ENCODE measurements around the gene ABCA12. TPM values are rescaled to one million over a fixed set of nuclear protein-coding genes. Genes with fewer than 3 reads are reported as not detected.

Gene ABCA12
- total and polyA plus RNA-seq, 10 of the 15 experiments (the other 5 are each of a cell fraction or from before 2014, with no cell fraction given) = 1.2 to 12.1 (median 6.0) TPM

DNA sequence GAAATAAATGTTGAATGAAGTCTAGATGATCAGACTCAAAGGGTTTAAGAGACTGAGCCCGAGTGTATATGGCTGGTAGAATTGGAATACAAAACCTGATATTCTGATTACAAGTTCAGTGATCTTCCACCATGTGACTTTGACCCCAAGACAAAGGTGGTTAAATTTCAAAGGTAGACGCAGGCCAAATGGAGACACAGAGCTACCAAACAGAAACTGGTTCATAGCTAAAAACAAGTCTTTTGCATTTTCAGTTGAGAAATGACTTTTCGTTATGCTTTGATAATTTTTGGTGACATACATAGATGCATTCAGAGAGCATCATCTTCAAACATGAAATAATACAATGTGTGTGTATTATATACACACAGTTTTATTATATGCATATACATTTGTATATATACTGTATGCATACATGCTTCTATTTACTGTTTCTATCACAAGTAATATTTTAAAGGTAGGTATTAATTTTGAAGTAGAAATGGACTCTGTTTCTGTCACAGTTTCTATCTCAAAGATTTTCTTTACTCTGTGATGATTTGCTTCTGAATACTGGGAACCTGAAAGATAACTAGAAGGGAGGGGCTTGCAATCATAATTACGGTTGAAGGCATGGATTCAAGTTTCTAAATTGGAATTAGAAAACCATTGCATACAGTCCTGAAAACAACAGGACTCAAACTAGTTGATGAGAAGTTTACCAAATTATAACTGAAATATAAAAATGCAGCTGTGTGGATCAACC lies 142.3 kb downstream of the ABCA12 start (continued):
- TF ChIP-seq PAX5 (IDR thresholded peaks at IDR 0.05; ENCODE audit: borderline replicate concordance, low read depth, low read length) (peak; percentile 72; the same call in 1 of the 2 replicates), NR2C2 (IDR thresholded peaks at IDR 0.05; ENCODE audit: borderline replicate concordance, control insufficient read depth, insufficient read length, low read depth) (no peak), ZNF24 (IDR thresholded peaks at IDR 0.05) (peak; percentile 27; the same call in 1 of the 2 replicates), MYB (IDR thresholded peaks at IDR 0.05; ENCODE audit: borderline replicate concordance, low read depth, low read length) (no peak), CBX5 (IDR thresholded peaks at IDR 0.05; ENCODE audit: low read depth) (peak; percentile 84), MTA3 (IDR thresholded peaks at IDR 0.05; ENCODE audit: borderline replicate concordance, low read length) (no peak; the same call in 1 of the 2 replicates), IRF4 (IDR thresholded peaks at IDR 0.05; ENCODE audit: low read depth, low read length) (peak; percentile 88), SIX5 (IDR thresholded peaks at IDR 0.05; ENCODE audit: low read depth, low read length, severe bottlenecking) (no peak), RCOR1 (conservative IDR thresholded peaks at IDR 0.05; ENCODE audit: low read depth, low read length) (no peak), TCF12 (IDR thresholded peaks at IDR 0.05; ENCODE audit: low read depth, low read length) (no peak), RB1 (IDR thresholded peaks at IDR 0.05; ENCODE audit: borderline replicate concordance) (no peak), ATF7 (IDR thresholded peaks at IDR 0.05; ENCODE audit: low read depth) (peak; percentile 62; the same call in 1 of the 2 replicates), RFX5 (IDR thresholded peaks at IDR 0.05; ENCODE audit: low read depth, low read length) (no peak), NR2F1 (conservative IDR thresholded peaks at IDR 0.05) (peak; percentile 82)
- TF ChIP-seq, protein P1, sequence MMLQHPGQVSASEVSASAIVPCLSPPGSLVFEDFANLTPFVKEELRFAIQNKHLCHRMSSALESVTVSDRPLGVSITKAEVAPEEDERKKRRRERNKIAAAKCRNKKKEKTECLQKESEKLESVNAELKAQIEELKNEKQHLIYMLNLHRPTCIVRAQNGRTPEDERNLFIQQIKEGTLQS (IDR thresholded peaks at IDR 0.05; ENCODE audit: borderline replicate concordance, extremely low read depth, low read depth, low read length) = no peak
- TF ChIP-seq, protein P2, sequence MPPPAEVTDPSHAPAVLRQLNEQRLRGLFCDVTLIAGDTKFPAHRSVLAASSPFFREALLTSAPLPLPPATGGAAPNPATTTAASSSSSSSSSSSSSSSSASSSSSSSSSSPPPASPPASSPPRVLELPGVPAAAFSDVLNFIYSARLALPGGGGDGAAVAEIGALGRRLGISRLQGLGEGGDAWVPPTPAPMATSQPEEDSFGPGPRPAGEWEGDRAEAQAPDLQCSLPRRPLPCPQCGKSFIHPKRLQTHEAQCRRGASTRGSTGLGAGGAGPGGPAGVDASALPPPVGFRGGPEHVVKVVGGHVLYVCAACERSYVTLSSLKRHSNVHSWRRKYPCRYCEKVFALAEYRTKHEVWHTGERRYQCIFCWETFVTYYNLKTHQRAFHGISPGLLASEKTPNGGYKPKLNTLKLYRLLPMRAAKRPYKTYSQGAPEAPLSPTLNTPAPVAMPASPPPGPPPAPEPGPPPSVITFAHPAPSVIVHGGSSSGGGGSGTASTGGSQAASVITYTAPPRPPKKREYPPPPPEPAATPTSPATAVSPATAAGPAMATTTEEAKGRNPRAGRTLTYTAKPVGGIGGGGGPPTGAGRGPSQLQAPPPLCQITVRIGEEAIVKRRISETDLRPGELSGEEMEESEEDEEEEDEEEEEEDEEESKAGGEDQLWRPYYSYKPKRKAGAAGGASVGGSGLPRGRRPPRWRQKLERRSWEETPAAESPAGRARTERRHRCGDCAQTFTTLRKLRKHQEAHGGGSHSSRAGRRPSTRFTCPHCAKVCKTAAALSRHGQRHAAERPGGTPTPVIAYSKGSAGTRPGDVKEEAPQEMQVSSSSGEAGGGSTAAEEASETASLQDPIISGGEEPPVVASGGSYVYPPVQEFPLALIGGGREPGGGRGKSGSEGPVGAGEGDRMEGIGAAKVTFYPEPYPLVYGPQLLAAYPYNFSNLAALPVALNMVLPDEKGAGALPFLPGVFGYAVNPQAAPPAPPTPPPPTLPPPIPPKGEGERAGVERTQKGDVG (CRISPR knock-in tag; IDR thresholded peaks at IDR 0.05) = no peak
- TF ChIP-seq, protein P3, sequence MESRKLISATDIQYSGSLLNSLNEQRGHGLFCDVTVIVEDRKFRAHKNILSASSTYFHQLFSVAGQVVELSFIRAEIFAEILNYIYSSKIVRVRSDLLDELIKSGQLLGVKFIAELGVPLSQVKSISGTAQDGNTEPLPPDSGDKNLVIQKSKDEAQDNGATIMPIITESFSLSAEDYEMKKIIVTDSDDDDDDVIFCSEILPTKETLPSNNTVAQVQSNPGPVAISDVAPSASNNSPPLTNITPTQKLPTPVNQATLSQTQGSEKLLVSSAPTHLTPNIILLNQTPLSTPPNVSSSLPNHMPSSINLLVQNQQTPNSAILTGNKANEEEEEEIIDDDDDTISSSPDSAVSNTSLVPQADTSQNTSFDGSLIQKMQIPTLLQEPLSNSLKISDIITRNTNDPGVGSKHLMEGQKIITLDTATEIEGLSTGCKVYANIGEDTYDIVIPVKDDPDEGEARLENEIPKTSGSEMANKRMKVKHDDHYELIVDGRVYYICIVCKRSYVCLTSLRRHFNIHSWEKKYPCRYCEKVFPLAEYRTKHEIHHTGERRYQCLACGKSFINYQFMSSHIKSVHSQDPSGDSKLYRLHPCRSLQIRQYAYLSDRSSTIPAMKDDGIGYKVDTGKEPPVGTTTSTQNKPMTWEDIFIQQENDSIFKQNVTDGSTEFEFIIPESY (IDR thresholded peaks at IDR 0.05) = no peak
- TF ChIP-seq, protein P4, sequence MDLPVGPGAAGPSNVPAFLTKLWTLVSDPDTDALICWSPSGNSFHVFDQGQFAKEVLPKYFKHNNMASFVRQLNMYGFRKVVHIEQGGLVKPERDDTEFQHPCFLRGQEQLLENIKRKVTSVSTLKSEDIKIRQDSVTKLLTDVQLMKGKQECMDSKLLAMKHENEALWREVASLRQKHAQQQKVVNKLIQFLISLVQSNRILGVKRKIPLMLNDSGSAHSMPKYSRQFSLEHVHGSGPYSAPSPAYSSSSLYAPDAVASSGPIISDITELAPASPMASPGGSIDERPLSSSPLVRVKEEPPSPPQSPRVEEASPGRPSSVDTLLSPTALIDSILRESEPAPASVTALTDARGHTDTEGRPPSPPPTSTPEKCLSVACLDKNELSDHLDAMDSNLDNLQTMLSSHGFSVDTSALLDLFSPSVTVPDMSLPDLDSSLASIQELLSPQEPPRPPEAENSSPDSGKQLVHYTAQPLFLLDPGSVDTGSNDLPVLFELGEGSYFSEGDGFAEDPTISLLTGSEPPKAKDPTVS (IDR thresholded peaks at IDR 0.05; ENCODE audit: low read depth, low read length) = no peak
- TF ChIP-seq, protein P5, sequence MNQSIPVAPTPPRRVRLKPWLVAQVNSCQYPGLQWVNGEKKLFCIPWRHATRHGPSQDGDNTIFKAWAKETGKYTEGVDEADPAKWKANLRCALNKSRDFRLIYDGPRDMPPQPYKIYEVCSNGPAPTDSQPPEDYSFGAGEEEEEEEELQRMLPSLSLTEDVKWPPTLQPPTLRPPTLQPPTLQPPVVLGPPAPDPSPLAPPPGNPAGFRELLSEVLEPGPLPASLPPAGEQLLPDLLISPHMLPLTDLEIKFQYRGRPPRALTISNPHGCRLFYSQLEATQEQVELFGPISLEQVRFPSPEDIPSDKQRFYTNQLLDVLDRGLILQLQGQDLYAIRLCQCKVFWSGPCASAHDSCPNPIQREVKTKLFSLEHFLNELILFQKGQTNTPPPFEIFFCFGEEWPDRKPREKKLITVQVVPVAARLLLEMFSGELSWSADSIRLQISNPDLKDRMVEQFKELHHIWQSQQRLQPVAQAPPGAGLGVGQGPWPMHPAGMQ (IDR thresholded peaks at IDR 0.05; ENCODE audit: borderline replicate concordance) = no peak
- TF ChIP-seq, protein P6, sequence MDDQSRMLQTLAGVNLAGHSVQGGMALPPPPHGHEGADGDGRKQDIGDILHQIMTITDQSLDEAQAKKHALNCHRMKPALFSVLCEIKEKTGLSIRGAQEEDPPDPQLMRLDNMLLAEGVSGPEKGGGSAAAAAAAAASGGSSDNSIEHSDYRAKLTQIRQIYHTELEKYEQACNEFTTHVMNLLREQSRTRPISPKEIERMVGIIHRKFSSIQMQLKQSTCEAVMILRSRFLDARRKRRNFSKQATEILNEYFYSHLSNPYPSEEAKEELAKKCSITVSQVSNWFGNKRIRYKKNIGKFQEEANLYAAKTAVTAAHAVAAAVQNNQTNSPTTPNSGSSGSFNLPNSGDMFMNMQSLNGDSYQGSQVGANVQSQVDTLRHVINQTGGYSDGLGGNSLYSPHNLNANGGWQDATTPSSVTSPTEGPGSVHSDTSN (IDR thresholded peaks at IDR 0.05; ENCODE audit: insufficient replicate concordance, low read depth, low read length) = no peak
